Activated CD8-positive, alpha-beta memory T cell treated with anti-CD3 and anti-CD28 coated beads, Interleukin-2, amount 50 U/mL, for 24 hours (primary cell): ENCODE results near the gene STAT1.

Source experiments
- DNase-seq: peaks from one replicate; pipeline ENCODE4 v3.0.0-alpha.2; 2020; ENCODE audit errors: extremely low read depth

STAT1 gene

DNA sequence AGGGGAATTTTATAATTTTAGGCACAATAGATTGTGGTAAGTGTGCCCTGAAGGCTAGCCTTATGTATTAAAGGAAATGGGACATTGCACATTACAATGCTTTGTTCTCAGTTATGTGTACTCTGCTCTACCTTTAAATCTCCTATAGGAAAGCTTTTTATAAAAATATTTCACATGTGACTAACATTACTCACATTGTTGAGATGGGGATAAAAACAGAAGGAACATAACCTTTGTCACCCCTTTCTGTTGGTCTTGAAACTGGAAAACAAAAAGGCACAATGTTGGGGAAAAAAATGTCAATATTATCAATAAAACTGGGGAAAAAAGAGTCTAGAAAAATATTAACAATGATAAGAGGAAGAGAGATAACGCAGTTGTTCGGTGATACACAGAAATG is 17.3 kb upstream of the STAT1 start:
- DNase-seq = no peak

DNA sequence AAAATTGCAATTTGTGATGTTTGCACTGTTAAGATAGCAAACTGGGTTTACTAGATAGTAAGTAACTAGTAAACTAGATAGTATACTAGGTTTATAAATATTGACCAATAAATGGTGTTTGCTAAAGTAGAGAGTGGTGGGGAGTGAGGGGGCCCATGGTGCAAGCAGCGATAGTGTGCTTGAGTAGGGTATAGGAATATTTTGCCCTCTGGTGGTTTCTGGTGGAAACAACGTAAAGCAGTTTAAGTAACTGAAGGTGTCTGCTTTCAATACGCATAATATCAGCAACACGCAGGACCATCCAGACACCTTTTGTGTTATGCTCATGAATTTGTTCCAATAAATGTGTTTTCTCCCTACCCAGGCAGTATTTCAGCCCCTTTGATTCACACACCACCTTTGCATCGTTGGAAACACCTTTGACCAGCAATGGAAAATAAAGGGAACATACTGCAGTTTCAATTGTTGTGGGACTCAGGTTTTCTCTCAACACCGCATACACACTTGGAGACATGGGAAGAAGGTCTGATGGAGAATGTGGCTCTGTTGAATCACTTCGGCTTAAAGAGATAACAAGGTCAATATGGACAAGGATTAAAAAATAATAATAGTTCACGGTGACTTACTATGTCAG is 16.7 kb upstream of the STAT1 start:
- DNase-seq = no peak

DNA sequence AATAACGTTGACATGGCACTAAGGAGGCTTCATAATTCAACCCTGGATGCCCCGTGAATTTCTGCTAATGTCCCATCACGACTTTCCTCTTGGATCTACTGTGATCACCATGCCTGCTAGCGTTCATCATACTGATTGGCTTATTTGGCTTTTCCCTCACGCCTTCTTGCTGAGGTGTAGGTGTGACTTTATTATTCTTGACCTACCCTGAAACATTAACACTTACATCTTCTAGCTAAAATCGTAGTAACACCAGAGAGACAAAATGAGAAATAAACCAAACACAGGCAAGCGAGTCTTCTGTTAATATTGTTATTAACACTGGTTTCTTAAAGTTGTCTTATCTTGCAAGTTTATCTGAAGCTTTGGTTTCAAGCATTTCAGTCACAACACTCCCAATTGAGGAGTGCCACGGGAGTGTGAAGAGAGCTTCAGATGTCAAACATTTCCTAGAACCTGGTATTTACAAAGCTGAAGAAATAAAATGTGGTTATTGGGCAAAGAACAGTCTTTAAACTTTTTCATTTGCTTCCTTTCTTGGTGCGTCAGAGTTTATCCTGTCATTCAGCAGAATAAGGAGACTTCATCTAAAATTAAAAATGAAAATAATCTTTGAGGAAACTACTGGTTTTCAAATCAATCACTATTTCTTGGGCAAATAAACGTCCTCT is 15.4 kb upstream of the STAT1 start:
- DNase-seq = no peak

GRCh38 chr2:191026377-191026776 is 12.4 kb upstream of the STAT1 start:
- no peak for DNase-seq

DNA sequence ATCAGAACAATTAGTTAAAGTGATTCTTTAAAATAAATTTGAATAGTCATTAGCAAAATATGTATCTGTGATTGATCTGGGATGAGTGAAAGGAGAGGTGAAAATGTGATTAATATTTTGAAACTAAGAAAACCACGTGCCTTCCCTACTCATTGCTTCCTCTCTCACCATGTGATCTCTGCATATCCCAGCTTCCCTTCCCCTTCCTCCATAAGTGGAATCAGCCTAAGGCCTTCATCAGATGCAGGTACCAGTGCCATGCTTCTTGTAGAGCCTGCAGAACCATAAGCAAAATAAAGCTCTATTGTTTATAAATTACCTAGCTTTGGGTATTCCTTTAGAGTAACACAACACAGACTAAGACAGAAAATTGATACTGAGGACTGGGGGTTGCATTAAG is 11.2 kb upstream of the STAT1 start:
- no peak for DNase-seq

- no peak for DNase-seq
Observed at GRCh38 chr2:191023235-191023679, 9.3 kb upstream of the STAT1 start.

DNA sequence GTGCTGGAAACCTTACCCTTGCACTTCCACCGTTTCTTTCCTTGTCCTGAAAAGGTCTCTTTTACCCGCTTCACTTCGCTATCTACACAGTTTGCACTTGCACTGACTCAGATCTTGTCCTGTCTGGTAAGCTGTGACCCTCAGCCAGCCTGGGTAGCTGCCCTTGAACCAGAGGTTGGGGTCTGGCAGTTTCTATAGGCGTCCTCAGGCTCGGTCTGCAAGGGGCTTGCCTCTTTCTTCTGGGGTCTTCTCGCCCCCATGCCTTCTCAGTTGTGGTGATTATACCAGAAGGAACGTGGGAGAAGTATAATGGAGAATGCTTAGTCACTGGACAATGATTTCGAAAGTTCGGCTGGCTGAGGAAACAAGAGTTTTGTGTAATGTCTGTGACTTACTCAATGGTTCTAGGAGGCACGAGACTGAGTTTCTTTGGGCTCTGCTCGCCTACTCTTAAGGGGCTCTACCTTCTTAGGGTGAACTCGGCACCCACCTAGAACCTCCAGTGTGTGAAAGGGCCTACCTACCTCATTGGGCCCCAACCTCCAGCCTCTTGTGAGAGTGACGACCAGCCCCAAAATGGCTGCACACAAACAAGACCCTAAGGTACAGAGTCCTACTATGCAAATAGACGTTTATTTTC is 6.9 kb upstream of the STAT1 start:
- no peak for DNase-seq

GRCh38 chr2:191020221-191020741 is 6.3 kb upstream of the STAT1 start:
- peak; percentile 75 for DNase-seq

- no peak for DNase-seq
Observed at GRCh38 chr2:191019376-191019775, 5.4 kb upstream of the STAT1 start.

GRCh38 chr2:191018643-191019119 is 4.7 kb upstream of the STAT1 start:
- no peak for DNase-seq

DNA sequence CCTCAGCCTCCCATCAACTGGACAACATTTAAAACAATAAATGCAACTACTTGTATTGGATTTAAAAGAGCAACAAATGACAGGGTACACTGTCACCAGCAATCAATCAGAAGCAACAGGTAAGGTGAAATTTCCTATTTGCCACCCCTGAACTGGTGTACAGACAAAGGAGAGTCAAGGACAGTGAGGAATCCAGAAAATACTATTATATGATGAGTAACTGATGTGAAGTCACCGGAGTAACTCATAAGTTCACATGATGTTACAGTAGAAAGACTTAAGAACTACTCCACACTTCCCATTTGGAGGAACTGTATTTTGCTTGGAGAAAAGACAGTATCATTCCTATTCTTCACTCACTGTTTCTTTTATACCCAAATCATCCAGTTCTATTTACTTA is 4.1 kb upstream of the STAT1 start:
- DNase-seq = no peak

DNA sequence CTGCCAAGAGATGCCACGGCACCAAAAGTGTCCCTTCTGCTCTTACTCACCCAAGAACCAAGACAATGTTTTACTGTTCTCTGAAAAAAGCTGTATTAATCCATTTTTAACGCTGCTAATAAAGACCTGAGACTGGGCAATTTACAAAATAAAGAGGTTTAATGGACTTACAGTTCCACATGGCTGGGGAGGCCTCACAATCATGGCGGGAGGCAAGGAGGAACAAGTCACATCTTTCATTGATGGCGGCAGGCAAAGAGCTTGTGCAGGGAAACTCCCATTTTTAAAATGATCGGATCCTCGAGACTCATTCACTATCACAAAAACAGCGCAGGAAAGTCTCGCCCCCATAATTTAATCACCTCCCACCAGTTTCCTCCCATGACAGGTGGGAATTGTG is 1.9 kb upstream of the STAT1 start:
- no peak for DNase-seq

DNA sequence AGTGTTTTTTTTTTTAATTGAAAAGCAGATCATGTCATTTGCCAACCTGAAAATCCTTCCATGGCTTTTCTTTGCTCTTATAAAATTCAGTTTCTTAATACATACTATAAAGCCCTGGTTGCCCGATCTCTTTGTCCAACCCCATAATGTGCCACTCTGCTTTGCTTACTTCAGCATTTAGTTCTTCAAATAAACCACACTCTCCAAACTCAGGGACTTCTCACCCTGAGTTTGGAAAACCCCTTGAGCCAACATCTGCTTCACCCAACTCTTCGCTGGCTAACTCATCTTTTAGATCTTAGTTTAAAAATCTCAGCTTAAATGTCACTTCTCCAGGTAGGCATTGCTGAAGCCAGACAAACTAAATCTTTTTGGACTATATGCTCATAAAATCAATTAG is 1.3 kb upstream of the STAT1 start:
- DNase-seq = no peak

- no peak for DNase-seq
Observed at GRCh38 chr2:191014653-191015020, 666 bp upstream of the STAT1 start.

DNA sequence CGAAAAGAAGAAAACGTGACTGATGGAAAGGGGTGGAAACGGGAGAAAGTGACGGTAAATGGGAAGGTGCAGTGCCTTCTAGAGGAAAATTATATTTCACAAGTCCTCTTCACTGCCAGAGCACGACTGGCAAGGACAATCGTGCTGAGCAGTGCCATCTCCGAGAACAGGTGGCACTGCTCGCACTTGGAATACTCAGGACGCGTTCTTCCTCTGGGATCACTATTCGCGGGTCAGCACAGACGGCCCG is 364 bp downstream of the STAT1 start:
- DNase-seq = no peak

DNA sequence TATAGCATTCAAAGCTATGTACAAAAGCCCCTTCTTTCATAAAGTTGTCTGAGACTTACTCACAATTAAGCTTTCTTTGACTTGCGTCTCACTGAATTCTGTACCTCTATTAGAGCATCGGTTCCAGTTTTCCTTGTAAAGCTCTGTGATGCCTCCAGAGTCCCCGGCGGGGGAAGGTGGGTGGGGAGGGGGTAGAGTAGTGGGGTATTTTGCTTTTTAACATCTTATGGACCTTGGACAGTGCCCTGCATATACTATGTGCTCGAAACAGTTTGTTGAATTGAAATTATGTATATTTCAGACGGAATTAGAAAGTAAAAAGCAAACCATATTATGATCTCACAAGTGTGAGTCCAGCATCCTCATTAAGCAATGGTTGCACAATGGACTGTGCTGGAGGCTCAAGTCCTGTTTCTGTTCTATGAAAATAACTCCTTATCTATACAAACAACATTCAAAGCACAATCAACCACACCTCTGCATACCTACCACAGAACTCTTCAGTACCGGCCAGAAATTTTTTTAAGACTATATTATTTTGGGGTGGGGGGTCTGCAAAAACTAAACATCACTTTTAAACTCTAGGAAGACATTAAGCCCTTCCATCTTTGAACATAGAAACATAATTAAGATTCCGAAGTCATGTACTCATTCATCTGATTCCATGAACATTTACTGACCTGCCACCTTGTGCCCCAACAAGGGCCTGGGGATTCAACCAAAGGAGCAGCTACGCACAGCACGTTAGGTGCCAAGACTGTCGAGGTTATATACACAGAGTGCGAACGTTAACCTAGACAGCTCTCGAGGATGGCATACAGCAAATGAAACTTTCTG is 908 bp downstream of the STAT1 start:
- DNase-seq = no peak

DNA sequence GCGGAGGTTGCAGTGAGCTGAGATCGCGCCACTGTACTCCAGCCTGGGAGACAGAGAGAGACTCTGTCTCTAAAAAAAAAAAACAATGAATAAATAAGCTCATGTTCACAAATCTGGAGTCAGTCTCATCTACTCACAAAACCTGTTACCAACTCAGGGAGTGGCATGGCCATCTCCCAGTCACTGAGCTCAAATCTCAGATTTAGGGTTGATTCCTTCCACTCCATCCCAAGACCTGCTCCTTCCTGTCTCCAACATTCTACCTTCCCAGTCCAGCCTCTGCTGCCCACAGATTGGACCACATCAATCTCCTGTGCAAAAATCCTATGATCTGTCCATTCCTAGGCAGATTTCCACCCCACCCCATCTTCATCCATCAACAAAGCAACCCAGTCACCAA is 1.6 kb downstream of the STAT1 start:
- DNase-seq = no peak

DNA sequence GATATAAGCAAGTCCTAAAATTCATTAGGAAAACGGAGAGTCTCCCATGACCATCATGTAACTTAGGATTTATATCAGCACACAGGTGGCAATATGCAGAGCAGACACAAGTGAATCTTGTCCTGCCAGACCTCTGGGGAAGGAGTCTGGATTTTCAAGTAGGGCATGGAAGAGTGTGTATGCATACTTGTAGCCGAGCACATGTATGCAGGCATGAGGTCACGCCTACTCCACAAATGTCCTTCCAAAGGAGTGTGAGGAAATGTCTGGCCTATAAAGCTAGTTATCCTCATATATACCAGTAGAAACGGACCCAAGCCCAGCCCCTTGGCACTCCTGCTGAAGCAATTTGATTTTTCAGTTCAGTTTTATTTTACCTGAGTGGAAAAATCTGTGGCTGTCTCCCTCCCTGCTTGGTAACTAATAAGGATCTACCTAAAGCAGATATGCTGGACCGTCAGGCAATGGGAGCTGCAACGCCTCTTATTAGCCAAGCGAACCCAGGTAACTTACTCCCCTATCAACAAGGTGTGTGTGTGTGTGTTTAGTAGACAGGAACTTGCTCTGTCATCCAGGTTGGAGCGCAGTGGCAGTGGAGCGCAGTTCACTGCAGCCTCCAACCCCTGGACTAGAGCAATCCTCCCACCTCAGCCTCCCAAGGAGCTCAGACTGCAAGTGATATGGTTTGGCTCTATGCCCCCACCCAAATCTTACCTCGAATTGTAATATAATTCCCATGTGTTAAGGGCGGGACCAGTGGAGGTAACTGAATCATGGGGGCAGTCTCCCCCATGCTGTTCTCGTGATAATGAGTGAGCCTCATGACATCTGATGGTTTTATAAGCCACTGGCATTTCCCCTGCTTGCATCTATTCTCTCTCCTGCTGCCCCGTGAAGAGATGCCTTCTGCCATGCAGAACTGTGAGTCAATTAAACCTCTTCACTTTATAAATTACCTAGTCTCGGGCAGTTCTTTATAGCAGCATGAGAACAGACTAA is 2.8 kb downstream of the STAT1 start:
- no peak for DNase-seq

DNA sequence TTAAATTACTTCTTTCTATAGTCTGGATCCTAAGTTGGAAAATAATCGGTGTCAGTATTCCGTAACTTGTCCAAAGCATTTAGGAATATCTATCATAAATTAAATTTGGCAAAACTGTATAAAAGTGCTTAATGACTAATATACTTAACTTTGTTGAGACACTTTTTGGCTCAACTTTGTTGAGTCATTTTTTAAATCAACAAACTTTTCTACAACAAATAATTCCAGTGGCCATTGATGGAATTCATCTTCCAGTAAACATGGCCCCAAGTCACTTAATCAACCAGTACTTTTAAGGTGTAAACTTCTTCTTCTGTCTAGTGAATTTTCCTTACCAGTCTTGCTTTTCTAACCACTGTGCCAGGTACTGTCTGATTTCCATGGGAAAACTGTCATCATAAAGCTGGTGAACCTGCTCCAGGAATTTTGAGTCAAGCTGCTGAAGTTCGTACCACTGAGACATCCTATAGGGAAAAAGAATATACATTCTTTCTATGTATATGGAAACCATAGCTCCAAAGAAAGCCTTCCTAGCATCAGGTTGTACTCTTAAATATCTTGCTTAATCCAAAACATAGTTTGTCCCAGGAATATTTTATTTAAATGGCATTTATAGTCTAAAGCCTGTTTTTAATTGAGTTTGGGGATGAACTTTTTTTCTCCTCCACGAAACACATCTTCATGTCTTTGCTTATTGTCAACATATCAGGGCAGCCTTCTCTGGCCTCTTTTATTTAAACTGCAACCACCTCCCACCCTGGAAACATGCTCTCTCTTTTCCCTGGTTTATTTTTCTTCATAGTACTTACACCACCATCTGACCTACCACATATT is 4.2 kb downstream of the STAT1 start:
- no peak for DNase-seq

DNA sequence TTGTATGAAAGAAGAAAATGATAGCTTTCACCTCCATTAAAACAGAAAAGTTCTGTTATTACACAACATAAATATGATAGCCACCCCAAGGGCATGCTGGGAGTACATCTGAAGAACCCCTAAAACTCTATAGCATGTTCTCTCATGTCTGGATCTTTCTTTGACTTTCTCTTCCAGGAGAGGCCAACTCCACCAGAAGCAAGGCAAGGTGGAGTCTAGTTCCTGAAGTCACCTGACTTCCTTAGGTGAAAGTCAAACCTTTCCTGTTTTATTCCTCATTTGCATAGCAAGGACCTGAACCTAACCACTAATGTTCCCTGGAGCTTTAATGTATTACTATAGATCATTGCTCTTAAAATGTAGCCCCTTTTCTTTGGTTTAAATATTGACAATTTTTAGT is 5.7 kb downstream of the STAT1 start:
- no peak for DNase-seq
